ENCODE data around the gene PRM3.

PRM3 gene

GRCh38 chr16:11224096-11224893 is 49.1 kb downstream of the PRM3 start:
- DNase-seq, result no peak
